Fibroblast of skin of right biceps (primary cell): Measurements from ENCODE around the gene XIST.
"Not testable (repeated sequence)": the region's sequence is repeated elsewhere in the genome, so short reads cannot be mapped to it uniquely, and the experiment has no call there.

Experiments
- DNase-seq: peaks from one replicate; pipeline ENCODE4 v3.0.0-alpha.2; 2013

The XIST gene

DNA sequence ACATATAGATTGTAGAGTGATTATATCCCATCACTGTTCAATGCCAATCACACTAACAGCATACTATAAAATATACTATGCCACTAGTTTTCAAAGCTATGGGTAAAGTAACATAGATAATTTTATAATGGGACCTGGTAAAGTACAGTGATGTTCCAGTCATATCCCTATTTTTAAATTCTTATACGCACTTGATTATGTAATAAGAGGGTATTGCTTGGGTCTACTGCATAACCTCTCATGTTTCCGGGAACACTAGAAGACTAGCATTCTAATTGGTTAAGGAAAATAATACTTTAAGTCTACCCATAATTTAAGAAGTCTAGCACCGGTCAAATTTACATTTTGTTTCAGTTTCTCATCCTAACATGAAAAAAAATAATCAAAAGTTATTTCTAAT lies 14.4 kb downstream of the XIST start:
- no peak for DNase-seq

DNA sequence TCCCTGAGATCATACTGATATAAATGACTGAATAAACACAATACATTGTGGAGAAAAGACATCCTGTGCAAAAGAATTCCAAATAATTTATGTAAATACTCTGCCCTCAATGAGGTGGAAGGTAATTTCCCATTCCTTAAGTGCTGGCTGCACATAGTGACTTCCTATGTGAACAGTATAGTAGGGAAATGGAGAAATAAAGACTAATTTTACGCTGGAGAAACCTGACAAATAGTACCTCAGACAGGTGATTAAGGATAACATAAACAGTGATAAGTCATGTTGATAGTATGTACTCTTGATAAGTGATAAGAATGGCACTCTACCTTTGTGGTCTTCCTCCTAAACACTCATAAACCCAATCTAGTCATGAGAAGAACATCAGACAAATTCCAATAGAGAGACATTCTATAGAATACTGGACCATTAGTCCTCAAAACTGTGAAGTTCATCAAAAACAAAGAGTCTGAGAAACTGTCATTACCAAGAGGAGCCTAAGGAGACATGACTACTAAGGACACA lies 15.5 kb downstream of the XIST start:
- no peak for DNase-seq

DNA sequence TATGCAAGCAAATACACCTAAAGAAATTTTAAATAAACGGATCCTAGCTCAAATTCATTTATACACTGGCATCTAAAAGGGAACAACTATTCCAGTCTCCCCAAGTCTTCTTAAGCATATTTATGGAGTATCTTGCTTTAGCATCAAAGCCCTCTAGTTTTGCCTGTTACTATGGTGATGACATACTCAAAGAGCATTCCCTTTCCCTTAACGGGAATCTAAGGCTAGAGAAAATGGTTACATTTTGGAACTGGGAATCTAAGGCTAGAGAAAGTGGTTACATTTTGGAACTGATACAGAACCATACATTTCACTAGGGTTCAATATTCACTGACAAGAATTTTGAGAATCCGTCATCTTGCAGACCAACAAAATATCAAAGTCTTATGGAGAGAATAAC lies 18.3 kb downstream of the XIST start:
- DNase-seq, result no peak

DNA sequence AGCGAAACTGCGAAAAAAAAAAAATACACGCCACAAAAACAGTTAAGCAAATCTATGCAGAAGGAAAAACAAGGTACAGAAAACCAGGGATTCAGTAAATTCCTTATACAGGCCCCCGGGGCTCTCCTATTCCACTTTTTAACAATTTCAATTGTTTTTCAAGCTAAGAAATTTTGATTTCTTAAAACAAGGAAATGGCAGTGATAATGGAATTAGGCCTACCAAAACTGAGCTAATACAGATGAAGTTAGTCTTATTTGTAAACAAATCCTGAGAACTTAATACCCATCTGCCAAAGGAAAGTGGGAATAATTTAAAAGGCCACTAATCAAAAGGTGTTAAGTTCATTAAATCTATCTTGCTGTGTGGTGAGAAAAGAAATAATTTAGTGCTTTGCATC lies 20.2 kb downstream of the XIST start:
- DNase-seq, result no peak

DNA sequence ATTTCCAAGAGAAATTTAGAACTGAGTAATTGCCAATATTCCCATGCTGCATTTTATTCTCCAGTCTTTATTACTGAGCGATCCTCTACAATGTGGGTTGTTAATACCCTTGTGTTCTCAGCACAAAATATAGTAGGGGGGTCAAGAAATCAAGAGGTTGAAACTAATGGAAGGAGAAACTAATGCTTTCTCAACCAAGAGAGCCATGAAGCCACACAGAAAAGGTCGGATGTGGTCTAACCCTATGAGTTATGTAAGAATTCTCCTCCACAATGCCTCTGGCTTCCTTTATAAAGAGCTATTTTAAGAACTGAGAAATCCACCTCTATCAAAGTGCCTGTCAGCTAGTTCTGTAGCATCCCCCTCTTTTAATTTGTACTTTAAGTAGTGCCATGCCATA lies 21.0 kb downstream of the XIST start:
- DNase-seq, result no peak

DNA sequence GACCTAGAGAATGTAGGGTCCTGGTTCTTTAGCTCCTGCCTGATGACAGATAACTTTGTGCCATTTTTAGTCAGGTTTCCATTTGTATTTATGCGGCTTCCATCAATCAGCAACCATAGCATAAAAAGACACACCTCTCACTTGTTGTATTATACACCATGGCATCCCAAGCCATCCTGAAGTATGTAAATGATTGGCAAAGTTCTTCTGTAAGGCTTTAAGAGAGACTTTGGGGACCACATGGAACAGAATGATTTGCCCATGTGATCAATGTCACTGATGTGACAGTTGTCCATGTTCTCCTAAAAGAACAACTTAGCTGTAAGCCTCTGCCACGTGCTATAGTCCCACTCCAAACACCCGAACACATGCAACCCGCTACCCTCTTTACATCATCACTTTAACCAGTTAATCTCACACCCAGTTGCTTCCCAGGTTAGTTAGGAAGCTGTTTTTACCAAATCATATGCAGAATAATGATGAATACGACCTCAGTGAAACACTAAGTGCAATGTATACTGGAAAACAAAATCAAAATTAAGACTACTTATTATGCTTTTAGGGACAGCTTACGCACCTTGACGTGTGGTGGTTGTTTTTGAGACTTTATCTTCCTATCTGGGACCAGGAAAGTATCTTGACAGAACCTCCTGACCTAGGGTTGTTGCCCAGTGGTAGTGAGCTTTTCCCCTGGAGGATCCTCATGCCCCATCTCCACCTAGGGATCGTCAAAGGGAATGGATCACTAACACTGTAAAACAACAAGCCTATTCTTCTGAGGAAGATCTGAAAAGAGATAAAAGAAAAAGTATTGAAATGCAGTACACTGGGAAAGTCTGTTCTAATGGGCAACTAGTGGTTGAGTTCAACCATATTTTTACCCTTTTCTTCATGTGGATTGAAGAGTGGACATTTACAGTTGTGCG lies 21.8 kb downstream of the XIST start:
- DNase-seq, result no peak

DNA sequence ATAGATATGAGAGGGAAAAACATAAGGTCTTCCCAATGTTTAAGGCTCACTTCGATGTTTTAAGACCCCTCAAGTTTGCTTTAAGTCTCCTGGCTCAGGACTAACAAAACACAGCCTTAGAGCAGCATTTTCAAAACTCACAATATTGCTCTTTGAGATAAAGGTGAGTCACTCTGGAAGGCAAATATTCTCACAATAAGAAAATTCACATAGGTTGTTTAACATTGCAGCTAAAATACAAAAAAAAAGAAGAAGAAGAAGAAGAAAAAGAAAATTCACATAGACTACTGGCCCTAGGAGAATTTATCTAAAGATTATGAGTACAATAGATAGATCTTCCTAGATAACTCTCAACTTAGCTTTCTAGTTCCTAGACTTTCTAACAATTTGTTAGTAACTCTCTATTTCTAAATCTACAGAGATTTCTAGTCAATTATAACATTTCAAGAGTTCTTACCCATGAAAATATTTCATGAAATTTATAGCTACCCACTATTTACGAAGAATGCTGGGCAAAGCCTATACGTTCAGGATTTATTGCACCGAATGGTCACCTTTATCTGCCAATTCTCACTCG lies 22.5 kb downstream of the XIST start:
- DNase-seq, result no peak

DNA sequence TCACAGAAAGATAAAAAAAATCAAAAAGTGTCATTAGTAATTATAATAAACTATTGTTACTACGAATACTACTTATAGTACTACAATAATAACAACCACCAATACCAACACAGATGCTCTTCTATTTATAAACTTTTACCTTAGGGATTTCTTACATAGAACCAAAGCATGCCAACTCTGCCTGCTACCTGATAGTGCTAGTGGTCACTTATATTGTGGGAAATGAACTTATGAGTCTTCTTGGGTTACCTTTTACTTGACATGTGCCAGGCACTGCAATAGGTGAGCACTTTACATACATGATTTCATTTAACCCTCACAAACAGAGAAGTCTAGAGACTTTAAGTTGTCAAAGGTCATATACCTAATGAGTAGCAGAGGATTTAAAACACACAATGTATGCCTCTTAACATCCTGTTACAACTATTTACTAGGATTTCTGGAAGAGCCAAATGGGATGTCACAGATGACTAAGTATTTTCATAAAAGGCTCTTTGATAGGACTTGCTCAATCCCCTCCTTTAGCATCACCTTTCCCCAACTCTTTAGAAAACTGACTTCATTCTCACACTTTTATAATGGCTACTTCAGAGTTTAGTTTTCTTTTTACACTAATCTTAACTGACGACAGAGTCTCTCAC lies 24.3 kb downstream of the XIST start:
- DNase-seq, result no peak

DNA sequence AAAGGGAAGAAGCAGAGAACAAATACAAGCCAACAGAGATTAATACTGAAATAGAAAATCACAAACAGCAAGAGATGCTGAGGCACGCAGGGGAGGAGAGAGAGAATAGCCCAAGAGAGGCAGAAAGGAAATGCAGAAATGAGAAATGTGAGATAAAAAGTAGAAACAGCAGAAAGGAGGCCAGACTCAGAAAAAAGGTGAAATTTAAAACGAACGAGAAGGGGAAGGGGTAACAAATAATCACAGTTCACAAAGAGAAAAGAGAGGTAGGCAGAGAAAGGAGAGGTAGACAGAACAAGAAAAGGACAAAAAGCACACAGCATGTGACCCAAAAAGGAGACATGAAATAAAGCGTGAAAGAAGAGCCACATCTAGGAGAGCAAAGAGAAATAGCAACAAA lies 25.1 kb downstream of the XIST start:
- DNase-seq, result no peak

DNA sequence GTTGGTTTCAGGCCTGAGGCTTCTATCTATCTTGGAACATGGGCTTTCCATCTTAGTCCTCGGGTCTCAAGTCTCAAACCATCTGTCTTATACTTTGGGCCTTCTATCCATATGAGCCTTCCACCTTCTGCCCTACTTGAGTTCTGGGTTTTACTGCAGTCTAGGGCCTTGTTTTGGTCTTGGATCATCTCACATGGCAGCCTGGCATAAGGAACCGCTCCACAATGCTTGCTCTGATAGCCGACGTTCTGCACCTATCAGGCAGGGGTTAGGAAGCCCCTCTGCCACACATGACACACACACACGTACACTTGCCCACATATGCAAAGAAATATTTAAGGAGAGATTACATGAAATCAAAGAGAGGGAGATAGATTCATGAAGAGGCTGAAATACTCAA lies 25.5 kb downstream of the XIST start:
- DNase-seq, result no peak

DNA sequence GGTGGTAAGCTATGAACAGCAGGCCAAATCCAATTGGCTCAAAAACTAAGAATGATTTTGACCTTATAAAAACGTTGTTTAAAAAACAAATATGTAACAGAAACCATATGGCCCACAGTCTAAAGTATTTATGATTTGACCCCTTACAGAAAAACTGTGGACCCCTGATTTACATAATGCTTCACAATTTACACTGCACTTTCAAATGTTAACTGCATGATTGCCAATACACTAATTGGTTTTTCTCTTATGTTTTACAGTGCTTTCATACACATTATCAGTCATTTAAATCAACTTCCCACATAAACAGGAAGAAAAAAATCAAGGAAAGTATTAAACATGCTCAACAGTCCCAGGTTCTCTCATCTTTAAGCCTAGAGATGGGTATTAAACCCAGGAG lies 26.9 kb downstream of the XIST start:
- no peak for DNase-seq

DNA sequence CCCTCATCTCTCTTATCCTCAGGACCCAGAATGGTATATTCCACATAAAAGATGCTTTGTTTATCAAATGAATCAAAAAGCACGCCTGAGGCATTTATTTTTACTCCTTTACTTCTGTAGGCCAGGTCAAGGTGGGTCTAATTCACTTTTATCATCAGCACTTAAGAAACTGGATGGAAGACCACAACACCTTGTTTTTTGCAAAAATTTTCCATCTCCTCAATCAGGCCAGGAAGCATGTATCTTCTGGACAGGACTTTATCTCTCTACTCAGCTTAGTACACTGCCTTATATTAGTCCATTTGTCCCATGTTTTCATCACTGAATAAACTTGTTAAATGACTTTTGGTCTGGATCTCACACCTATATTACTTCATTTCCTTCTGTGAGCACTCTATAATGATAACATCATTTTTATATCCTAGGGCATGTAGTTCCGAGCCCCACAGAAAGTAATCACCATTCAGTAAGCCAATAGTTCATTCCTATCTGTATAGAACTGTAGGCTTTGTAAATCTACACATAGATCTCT lies 29.0 kb downstream of the XIST start:
- no peak for DNase-seq

DNA sequence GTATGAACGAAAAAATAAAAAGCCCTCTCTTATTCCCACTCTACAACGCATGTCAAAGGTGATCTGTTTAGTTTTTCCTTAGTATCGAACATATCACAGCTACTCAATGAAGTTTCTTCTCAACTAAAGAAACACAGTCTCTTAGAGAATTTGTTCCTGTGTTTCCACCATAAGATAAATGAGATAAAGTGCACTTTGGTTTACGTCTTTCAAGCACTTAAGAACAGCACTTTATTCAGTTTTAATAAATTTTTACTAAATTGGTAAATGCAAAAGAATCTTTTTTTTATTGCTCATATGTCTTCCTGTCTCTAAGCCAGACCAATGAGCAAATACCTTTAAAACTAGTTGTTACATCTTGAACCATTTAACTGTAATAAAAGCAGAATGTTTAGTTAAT lies 29.7 kb downstream of the XIST start:
- no peak for DNase-seq

DNA sequence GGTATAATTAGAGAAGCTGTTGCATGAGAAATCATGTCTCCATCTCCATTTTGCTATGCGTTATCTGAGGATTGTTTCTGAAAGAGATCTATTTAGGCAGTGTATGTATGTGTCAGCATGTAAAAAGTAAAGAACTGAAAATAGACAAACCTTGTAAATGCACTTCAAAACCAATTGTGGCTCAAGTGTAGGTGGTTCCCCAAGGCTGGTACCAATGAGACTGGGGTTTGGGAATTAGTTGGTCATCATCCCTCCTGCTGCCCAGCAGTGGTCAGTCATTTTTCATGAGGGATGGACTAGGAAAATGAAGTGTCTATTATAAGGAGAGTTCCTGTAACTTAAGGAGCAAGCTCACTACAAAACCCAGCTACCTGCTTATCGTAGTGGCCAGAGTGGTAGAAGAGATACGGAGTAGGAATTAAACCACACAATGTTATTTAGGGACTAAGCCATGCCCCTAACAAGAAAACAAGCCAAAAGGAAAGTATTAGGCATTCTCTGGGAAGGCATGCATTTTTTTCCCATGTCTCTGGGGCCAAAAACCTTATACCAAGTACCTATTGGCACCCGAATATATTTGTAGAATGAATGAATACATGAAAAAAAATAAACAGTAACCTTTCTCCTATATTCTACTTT lies 30.5 kb downstream of the XIST start:
- DNase-seq, result no peak

DNA sequence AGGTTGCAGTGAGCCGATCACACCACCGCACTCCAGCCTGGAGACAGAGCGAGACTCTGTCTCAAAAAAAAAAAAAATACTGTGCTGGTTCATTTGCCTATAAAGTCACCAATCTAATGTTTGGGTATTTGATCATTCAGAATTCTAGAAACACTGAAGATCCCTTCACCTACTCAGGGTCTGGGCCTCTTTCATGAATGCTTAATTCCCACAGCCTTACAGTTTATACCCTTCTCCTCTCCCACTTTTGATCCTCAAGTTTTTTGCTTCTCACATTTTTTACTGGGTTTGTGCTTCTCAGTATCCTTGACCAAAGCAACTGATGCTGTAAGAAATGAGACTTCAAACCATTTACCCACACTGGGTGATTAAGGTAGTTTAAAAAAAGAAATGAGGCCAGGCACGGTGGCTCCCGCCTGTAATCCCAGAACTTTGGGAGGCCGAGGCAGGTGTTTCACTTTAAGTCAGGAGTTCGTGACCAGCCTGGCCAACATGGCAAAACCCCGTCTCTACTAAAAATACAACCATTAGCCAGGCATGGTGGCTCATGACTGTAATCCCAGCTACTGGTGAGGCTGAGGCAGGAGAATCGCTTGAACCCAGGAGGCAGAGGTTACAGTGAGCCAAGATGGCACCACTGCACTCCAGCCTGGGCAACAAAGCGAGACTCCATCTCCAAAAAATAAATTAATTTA lies 32.5 kb downstream of the XIST start:
- not testable (repeated sequence) for DNase-seq

DNA sequence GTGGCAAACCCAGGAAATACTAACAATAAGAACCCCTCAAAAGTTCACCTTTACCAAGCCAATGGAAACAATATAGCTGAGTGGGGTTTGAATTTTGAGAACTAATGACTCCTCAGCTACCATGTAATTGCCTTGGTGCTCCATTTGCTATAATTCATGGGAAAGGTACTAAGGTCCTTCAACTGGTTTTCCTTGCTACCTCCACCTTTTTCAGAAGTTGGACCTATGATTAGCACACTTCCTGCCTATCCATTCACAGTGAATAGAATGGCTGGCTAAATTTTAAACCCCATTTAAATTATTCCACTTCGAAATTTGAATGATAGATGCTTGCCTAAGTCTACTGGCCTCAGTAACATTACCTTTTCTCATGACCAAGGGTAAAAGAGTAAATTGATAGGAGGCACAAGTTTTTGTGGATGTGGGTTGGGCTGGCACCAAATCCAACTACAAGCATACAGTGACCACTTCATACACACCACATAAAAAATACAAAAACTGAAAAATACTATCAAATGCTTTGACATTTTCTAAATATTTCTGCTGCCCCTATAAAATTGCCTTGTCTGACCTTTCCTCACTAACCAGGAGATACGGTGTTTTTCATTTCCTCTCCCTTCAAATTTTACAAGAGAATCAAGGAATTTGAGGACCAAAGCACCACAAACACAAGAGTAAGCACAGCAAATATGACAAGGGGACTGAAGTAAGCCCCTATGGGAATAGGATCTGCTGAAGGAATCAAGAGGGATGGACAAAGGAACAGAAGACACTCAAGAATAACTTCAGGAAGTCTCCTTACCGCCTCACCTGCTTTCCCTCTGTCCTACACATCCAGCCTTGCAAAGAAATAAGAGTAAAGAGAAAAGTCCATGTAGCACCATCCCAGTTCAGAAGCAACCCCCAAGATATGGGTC lies 34.1 kb downstream of the XIST start:
- DNase-seq, result no peak

DNA sequence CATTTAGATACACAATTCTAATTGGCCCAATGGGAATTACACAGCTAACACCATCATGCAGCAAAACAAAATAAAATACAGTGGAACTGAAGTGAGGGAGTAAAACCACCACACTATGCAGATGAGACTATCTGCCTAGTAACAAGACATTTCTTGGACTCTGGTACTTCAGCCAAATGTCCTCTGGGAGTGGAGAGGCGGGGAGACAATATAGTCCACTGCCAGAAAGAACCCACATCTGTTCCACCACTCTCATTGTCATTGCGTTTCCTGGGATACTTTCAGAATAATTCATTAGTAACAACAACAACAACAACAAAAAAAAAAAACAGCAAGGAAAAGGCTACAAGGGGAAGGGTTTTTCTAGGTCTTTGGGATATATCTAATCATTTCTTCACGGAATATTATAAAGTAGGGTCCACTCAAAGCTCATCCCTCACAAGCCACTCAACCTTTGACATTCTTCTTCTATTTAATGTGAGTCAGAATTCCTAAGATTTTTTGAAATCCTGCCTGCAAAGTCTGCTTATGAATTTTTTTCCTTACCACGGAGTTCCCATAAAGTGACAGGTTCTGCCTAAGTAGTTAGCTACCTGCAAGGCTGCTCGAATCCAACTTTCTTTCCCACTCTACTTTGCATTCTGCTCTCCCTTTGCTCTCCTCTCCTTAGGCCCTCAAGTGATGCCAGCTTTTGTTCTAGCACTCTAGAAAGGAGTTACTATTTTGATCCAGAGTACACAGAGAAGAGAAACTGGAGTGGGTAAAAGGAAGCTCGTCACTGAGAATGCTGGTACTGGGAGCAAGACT lies 34.9 kb downstream of the XIST start:
- no peak for DNase-seq

DNA sequence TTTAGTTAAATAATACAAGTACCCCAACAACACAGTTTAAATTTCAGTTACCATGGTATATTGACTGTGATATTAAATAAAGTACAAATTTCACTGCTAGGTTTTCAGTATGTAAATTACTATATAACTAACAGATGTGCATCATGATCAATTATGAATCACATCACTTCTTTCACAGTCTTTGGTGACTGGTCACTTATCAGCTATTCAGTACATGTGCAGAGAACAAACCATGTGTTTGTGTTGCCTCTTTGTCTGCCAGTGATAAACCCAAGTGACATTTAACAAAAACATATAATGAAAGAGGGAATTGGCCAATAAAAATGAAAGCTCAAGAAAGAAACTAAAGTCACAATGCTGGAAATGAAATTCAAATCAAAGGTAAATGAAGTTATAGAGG lies 40.3 kb downstream of the XIST start:
- DNase-seq, result peak; percentile 27

DNA sequence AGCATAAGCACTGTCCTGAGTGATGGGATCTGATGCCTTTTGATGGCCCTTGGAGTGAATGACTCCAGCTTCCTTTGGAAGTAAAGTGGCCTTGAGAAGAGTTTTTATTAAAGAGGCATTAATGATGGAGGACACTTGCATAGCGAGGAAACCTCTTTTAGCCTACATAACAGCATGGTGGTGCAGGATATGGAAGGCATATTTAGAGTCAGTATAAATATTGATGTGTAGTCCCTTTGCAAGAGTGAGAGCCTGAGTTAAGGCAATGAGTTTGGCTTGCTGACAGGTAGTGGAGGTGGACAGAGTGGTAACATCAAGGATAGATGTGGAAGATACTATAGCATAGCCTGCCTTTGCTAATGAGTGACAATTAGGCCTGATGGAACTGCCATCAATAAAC lies 48.4 kb downstream of the XIST start:
- DNase-seq, result not testable (repeated sequence)

DNA sequence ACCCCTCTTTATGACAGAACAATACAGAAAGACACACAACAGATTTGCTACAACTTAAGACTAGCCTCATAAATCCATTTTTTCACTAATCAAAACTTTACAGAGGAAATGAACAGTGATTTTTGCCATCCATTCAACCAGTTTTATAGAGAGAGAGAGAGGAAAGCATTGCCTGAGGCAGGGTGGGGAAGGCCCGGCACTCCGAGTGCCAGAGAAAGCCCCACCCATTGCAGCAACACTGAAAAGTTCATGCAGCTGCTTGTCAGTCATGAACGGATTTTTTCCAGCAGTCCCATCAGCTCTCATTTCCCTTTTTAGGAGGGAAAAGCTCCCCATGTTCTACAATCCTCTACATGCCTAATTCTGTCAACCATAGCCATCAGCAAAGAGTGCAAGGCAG lies 52.6 kb downstream of the XIST start:
- no peak for DNase-seq

DNA sequence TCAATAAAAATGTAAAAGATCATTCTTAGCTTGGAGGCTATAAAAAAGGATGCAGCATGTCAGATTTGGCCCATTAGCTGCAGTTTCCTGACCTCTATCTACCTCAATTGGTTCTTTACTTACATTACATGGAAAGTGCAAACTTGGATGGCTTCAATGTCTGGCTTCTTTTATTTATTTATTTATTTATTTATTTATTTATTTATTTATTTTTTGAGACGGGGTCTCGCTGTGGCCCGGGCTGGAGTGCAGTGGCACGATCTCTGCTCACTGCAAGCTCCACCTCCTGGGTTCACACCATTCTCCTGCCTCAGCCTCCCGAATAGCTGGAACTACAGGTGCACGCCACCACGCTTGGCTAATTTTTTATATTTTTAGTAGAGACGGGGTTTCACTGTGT lies 60.0 kb downstream of the XIST start:
- DNase-seq, result not testable (repeated sequence)
